ENCODE measurements around the gene GPBP1L1.

GPBP1L1 gene

DNA sequence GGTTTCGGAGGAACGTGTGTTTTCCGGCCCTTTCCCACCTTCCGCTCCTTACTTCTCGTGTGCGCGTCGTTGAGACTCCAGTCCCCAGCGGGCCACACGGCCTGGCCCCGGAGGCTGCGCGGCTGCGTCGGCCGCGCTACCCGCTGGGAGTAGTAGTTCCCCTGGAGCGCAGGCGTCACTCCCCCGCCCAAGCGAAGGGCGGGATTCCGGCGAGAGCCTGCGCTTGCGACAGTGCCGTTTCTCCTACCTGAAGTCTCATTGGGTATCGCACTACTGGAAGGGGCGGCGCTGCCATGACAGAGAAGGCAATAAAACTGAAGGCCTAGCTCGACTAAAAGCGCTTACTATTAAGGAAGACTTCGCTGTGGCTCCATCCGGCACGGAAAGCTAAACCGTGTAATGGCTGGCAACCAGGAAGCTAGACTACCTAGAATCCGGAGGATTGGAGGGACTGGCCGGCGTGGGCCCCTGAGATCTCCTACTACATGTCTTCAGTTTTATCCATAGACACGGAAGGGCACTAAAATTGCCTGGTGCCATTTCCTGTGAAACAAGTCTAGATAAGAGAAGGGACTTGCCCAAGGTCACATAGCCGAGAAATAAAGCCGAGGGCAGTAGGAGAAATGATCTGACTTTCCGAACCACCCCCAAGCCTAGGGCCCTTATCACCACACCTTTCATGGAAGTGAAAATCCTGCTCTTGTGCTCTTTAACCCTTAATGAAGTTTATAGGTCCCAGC, 851 bp upstream of the GPBP1L1 start (continued):
- TF ChIP-seq ZNF23 (tag by site-specific recombination; IDR thresholded peaks at IDR 0.05; ENCODE audit: borderline replicate concordance) (no peak), ZNF501 (tag by site-specific recombination; IDR thresholded peaks at IDR 0.05) (no peak), ZNF239 (tag by site-specific recombination; IDR thresholded peaks at IDR 0.05) (no peak), ZNF335 (tag by site-specific recombination; conservative IDR thresholded peaks at IDR 0.05) (no peak; the same call in 1 of the 2 replicates), ZNF140 (tag by site-specific recombination; IDR thresholded peaks at IDR 0.05) (no peak), ZNF302 (tag by site-specific recombination; IDR thresholded peaks at IDR 0.05; ENCODE audit: low read depth) (no peak), KLF7 (tag by site-specific recombination; IDR thresholded peaks at IDR 0.05; ENCODE audit: borderline replicate concordance) (no peak), ZNF2 (tag by site-specific recombination; IDR thresholded peaks at IDR 0.05) (no peak), ZNF785 (tag by site-specific recombination; IDR thresholded peaks at IDR 0.05) (no peak), ZNF555 (tag by site-specific recombination; conservative IDR thresholded peaks at IDR 0.05) (no peak), ZNF121 (tag by site-specific recombination; IDR thresholded peaks at IDR 0.05) (no peak), ZNF707 (tag by site-specific recombination; IDR thresholded peaks at IDR 0.05) (no peak), ZNF133 (tag by site-specific recombination; IDR thresholded peaks at IDR 0.05) (no peak), ZNF510 (tag by site-specific recombination; IDR thresholded peaks at IDR 0.05; ENCODE audit: insufficient replicate concordance) (no peak), ZNF792 (tag by site-specific recombination; IDR thresholded peaks at IDR 0.05) (no peak), ZNF175 (tag by site-specific recombination; IDR thresholded peaks at IDR 0.05) (no peak), ZNF560 (tag by site-specific recombination; IDR thresholded peaks at IDR 0.05; ENCODE audit: borderline replicate concordance) (no peak), ZNF701 (tag by site-specific recombination; IDR thresholded peaks at IDR 0.05) (no peak), ZNF214 (tag by site-specific recombination; IDR thresholded peaks at IDR 0.05; ENCODE audit: borderline replicate concordance) (no peak), ZSCAN30 (tag by site-specific recombination; IDR thresholded peaks at IDR 0.05) (peak; percentile 47), ZNF843 (tag by site-specific recombination; IDR thresholded peaks at IDR 0.05) (no peak; the same call in 1 of the 2 replicates), ZBTB20 (tag by site-specific recombination; IDR thresholded peaks at IDR 0.05) (peak; percentile 97), ZNF426 (tag by site-specific recombination; IDR thresholded peaks at IDR 0.05) (no peak), ZNF600 (tag by site-specific recombination; IDR thresholded peaks at IDR 0.05) (no peak), ZNF561 (tag by site-specific recombination; IDR thresholded peaks at IDR 0.05; ENCODE audit: borderline replicate concordance) (no peak; the same call in 1 of the 2 replicates), OVOL3 (tag by site-specific recombination; IDR thresholded peaks at IDR 0.05) (no peak), ZFP69B (tag by site-specific recombination; IDR thresholded peaks at IDR 0.05) (no peak; the same call in 1 of the 2 replicates)
- TF ChIP-seq, protein P1, sequence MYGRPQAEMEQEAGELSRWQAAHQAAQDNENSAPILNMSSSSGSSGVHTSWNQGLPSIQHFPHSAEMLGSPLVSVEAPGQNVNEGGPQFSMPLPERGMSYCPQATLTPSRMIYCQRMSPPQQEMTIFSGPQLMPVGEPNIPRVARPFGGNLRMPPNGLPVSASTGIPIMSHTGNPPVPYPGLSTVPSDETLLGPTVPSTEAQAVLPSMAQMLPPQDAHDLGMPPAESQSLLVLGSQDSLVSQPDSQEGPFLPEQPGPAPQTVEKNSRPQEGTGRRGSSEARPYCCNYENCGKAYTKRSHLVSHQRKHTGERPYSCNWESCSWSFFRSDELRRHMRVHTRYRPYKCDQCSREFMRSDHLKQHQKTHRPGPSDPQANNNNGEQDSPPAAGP (tag by site-specific recombination; IDR thresholded peaks at IDR 0.05) = peak; percentile 15; the same call in 1 of the 2 replicates
- TF ChIP-seq, protein P2, sequence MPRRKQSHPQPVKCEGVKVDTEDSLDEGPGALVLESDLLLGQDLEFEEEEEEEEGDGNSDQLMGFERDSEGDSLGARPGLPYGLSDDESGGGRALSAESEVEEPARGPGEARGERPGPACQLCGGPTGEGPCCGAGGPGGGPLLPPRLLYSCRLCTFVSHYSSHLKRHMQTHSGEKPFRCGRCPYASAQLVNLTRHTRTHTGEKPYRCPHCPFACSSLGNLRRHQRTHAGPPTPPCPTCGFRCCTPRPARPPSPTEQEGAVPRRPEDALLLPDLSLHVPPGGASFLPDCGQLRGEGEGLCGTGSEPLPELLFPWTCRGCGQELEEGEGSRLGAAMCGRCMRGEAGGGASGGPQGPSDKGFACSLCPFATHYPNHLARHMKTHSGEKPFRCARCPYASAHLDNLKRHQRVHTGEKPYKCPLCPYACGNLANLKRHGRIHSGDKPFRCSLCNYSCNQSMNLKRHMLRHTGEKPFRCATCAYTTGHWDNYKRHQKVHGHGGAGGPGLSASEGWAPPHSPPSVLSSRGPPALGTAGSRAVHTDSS (tag by site-specific recombination; IDR thresholded peaks at IDR 0.05) = no peak
- TF ChIP-seq, protein P3, sequence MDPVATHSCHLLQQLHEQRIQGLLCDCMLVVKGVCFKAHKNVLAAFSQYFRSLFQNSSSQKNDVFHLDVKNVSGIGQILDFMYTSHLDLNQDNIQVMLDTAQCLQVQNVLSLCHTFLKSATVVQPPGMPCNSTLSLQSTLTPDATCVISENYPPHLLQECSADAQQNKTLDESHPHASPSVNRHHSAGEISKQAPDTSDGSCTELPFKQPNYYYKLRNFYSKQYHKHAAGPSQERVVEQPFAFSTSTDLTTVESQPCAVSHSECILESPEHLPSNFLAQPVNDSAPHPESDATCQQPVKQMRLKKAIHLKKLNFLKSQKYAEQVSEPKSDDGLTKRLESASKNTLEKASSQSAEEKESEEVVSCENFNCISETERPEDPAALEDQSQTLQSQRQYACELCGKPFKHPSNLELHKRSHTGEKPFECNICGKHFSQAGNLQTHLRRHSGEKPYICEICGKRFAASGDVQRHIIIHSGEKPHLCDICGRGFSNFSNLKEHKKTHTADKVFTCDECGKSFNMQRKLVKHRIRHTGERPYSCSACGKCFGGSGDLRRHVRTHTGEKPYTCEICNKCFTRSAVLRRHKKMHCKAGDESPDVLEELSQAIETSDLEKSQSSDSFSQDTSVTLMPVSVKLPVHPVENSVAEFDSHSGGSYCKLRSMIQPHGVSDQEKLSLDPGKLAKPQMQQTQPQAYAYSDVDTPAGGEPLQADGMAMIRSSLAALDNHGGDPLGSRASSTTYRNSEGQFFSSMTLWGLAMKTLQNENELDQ (tag by site-specific recombination; IDR thresholded peaks at IDR 0.05; ENCODE audit: low read depth) = no peak
- TF ChIP-seq, protein P4, sequence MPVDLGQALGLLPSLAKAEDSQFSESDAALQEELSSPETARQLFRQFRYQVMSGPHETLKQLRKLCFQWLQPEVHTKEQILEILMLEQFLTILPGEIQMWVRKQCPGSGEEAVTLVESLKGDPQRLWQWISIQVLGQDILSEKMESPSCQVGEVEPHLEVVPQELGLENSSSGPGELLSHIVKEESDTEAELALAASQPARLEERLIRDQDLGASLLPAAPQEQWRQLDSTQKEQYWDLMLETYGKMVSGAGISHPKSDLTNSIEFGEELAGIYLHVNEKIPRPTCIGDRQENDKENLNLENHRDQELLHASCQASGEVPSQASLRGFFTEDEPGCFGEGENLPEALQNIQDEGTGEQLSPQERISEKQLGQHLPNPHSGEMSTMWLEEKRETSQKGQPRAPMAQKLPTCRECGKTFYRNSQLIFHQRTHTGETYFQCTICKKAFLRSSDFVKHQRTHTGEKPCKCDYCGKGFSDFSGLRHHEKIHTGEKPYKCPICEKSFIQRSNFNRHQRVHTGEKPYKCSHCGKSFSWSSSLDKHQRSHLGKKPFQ (tag by site-specific recombination; IDR thresholded peaks at IDR 0.05) = no peak
- TF ChIP-seq, protein P5, sequence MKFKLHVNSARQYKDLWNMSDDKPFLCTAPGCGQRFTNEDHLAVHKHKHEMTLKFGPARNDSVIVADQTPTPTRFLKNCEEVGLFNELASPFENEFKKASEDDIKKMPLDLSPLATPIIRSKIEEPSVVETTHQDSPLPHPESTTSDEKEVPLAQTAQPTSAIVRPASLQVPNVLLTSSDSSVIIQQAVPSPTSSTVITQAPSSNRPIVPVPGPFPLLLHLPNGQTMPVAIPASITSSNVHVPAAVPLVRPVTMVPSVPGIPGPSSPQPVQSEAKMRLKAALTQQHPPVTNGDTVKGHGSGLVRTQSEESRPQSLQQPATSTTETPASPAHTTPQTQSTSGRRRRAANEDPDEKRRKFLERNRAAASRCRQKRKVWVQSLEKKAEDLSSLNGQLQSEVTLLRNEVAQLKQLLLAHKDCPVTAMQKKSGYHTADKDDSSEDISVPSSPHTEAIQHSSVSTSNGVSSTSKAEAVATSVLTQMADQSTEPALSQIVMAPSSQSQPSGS (tag by site-specific recombination; IDR thresholded peaks at IDR 0.05; ENCODE audit: low read depth) = 0 out of 2 replicates have a peak, but pooled peaks have one; percentile 6

All from HEK293 (cell line).